ENCODE measurements around the gene PMS1.

Gene PMS1

GRCh38 chr2:189870381-189871085, 86.3 kb downstream of the PMS1 start:
- TF ChIP-seq MYC (IDR thresholded peaks at IDR 0.05; ENCODE audit: low read depth, low read length) (no peak), POLR2A (IDR thresholded peaks at IDR 0.05; ENCODE audit: extremely low read depth, insufficient read length) (no peak), MAX (IDR thresholded peaks at IDR 0.05; ENCODE audit: low read depth, low read length) (no peak)
- TF ChIP-seq, protein P1, sequence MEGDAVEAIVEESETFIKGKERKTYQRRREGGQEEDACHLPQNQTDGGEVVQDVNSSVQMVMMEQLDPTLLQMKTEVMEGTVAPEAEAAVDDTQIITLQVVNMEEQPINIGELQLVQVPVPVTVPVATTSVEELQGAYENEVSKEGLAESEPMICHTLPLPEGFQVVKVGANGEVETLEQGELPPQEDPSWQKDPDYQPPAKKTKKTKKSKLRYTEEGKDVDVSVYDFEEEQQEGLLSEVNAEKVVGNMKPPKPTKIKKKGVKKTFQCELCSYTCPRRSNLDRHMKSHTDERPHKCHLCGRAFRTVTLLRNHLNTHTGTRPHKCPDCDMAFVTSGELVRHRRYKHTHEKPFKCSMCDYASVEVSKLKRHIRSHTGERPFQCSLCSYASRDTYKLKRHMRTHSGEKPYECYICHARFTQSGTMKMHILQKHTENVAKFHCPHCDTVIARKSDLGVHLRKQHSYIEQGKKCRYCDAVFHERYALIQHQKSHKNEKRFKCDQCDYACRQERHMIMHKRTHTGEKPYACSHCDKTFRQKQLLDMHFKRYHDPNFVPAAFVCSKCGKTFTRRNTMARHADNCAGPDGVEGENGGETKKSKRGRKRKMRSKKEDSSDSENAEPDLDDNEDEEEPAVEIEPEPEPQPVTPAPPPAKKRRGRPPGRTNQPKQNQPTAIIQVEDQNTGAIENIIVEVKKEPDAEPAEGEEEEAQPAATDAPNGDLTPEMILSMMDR (IDR thresholded peaks at IDR 0.05; ENCODE audit: low read depth, low read length): no peak
- no peak overlapping the region for H3K4me3 ChIP-seq (ENCODE audit: low read depth, low read length)
- DNase-seq (ENCODE audit: low read depth): no peak

DNA sequence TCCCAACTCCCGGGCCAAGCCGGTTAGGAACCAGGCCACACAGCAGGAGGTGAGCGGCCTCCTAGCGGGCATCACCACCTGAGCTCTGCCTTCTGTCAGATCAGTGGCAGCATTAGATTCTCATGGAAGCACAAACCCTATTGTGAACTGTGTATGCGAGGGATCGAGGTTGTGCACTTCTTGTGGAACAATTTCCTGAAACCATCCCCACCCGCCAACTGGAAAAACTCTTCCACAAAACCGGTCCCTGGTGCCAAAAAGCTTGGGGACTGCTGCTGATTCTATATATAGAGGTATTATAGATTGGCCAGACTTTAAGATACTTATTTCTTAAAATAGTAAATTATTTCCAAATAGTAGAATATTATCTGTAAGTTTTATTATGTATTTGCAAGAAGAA, 89.4 kb downstream of the PMS1 start:
- no peak for DNase-seq (ENCODE audit: low read depth)
- H3K4me3 ChIP-seq (ENCODE audit: low read depth, low read length): no peak overlapping the region
- TF ChIP-seq POLR2A (IDR thresholded peaks at IDR 0.05; ENCODE audit: extremely low read depth, insufficient read length) (no peak), MYC (IDR thresholded peaks at IDR 0.05; ENCODE audit: low read depth, low read length) (no peak), MAX (IDR thresholded peaks at IDR 0.05; ENCODE audit: low read depth, low read length) (no peak)
- TF ChIP-seq, protein P1 (IDR thresholded peaks at IDR 0.05; ENCODE audit: low read depth, low read length): no peak

DNA sequence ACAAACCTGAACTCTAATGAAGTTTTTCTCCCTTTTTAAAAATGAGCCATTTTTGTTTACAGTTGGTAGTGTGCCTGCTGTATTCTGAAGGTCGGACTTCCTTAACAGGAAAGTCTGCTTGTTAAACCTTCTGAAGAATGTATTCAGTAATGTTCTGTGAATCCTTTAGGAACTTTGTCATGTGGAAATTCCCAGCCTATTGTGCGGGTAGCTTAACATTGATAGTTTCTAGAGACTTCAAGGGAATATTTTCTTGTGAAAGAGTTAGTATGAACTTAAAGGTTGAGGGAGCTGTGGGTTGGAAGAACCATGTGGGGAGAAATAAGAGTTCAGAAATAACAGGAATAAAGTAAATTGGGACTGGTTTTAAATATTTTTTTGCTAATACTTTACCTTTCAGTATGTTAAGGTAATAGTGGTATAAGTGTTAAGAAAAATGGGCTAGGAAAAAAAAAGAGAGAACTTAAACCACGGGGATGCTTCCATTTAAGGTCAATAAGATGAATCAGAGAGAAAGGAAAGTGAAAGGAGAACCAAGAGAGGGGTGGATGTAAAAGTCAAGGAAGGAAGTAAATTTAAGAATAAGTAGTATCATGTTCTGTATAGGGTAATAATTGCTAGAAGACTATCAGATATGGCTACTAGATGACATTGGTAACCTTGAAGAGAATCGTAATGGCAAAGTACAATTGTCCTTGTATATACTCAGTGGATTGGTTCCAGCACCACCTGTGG, 90.5 kb downstream of the PMS1 start:
- TF ChIP-seq MAX (IDR thresholded peaks at IDR 0.05; ENCODE audit: low read depth, low read length) (no peak), POLR2A (IDR thresholded peaks at IDR 0.05; ENCODE audit: extremely low read depth, insufficient read length) (no peak)
- no peak for DNase-seq (ENCODE audit: low read depth)
- H3K4me3 ChIP-seq (ENCODE audit: low read depth, low read length): no peak overlapping the region

GRCh38 chr2:189876271-189876670, 92.0 kb downstream of the PMS1 start:
- peak; percentile 11 for DNase-seq (ENCODE audit: low read depth)
- TF ChIP-seq, protein P1 (IDR thresholded peaks at IDR 0.05; ENCODE audit: low read depth, low read length): no peak
- no peak for TF ChIP-seq MAX (IDR thresholded peaks at IDR 0.05; ENCODE audit: low read depth, low read length)
- no peak for TF ChIP-seq MYC (IDR thresholded peaks at IDR 0.05; ENCODE audit: low read depth, low read length)
- TF ChIP-seq POLR2A (IDR thresholded peaks at IDR 0.05; ENCODE audit: extremely low read depth, insufficient read length): no peak
- H3K4me3 ChIP-seq (ENCODE audit: low read depth, low read length): no peak overlapping the region

GRCh38 chr2:189879716-189880081, 95.4 kb downstream of the PMS1 start:
- TF ChIP-seq MYC (IDR thresholded peaks at IDR 0.05; ENCODE audit: low read depth, low read length) (no peak), POLR2A (IDR thresholded peaks at IDR 0.05; ENCODE audit: extremely low read depth, insufficient read length) (no peak), MAX (IDR thresholded peaks at IDR 0.05; ENCODE audit: low read depth, low read length) (no peak)
- TF ChIP-seq, protein P1 (IDR thresholded peaks at IDR 0.05; ENCODE audit: low read depth, low read length): no peak
- H3K4me3 ChIP-seq (ENCODE audit: low read depth, low read length): no peak overlapping the region
- DNase-seq (ENCODE audit: low read depth): no peak

DNA sequence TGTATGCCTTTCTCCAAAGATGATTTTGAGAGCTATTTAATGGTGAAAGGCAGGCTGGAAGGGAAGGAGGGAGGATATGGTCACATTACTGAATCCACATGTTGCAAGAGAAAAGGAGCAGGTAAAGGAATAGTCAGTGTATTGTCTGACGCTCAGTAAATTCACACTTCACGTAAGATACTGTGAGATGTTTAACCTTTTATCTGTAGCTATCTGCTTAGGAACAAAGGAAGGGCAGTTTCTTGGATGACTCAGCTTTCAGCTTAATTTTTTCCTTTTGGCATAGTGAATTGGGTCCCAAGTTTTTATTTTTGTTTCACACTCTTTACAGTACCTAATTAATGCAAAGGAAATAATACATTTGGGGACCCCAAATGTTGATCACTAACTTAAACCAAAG, 96.2 kb downstream of the PMS1 start:
- DNase-seq (ENCODE audit: low read depth): no peak
- no peak overlapping the region for H3K4me3 ChIP-seq (ENCODE audit: low read depth, low read length)
- TF ChIP-seq, protein P1 (IDR thresholded peaks at IDR 0.05; ENCODE audit: low read depth, low read length): no peak
- TF ChIP-seq MYC (IDR thresholded peaks at IDR 0.05; ENCODE audit: low read depth, low read length) (no peak), MAX (IDR thresholded peaks at IDR 0.05; ENCODE audit: low read depth, low read length) (no peak), POLR2A (IDR thresholded peaks at IDR 0.05; ENCODE audit: extremely low read depth, insufficient read length) (no peak)

All from NB4 (cell line).